Adipose tissue (tissue), 3 donors: Measurements from ENCODE around the gene UBE2G1. TPM values are rescaled to one million over a fixed set of nuclear protein-coding genes. Genes with fewer than 3 reads are reported as not detected.

Source experiments
- H3K27ac ChIP-seq: one replicate; pipeline ENCODE4 v1.5.1; 2013; ENCODE audit warnings: low read depth, low read length
- WGBS, 3 donors: extraction: QIAGEN DNeasy Blood & Tissue Kit; methylation state at CpG; one replicate each; pipeline ENCODE4 v1.1.7; 2013; 5-methylcytosine and 5-hydroxymethylcytosine counted together
- polyA plus RNA-seq, 3 donors: library from polyadenylated mRNA; stranded (reverse); fragments of 200-250 nt; gene quantifications; one replicate each; pipeline ENCODE4 v1.2.3, GENCODE V29; 2013
- donor health status: healthy with polysubstance abuse.
- donor health status: Bipolar disorder and iron deficiency.
- donor health status: healthy.

Gene UBE2G1
- polyA plus RNA-seq, 3 donors, result 12.9 to 28.1 (median 13.3) TPM

- H3K27ac ChIP-seq, result no peak overlapping the region
- WGBS, 3 donors, result 91 to 95% (median 91%) methylated on average over 8 of the region's 8 CpGs
Observed at GRCh38 chr17:4235372-4236279, 130.8 kb downstream of the UBE2G1 start.

- H3K27ac ChIP-seq, result no peak overlapping the region
Observed at GRCh38 chr17:4234401-4234800, 132.1 kb downstream of the UBE2G1 start.

- WGBS, 3 donors, result 89 to 95% (median 94%) methylated on average over 7 of the region's 7 CpGs
- H3K27ac ChIP-seq, result no peak overlapping the region
Observed at GRCh38 chr17:4233668-4234258, 132.7 kb downstream of the UBE2G1 start.

- WGBS, 3 donors, result 41 to 63% (median 43%) methylated on average over 4 of the region's 4 CpGs
- H3K27ac ChIP-seq, result no peak overlapping the region
Observed at GRCh38 chr17:4232168-4232813, 134.2 kb downstream of the UBE2G1 start.

- no peak overlapping the region for H3K27ac ChIP-seq
- 59 to 70% (median 60%) methylated on average over 8 of the region's 8 CpGs for WGBS, 3 donors
Observed at GRCh38 chr17:4229627-4230541, 136.6 kb downstream of the UBE2G1 start.

GRCh38 chr17:4221899-4222659, 144.4 kb downstream of the UBE2G1 start:
- no peak overlapping the region for H3K27ac ChIP-seq
- WGBS, 3 donors, result 79 to 90% (median 89%) methylated on average over 41 to 47 of the region's 47 CpGs

GRCh38 chr17:4221163-4221562, 145.3 kb downstream of the UBE2G1 start:
- no peak overlapping the region for H3K27ac ChIP-seq
- 60 to 86% (median 78%) methylated on average over 4 of the region's 4 CpGs for WGBS, 3 donors

- H3K27ac ChIP-seq, result no peak overlapping the region
- WGBS, 3 donors, result 54 to 75% (median 63%) methylated on average over 7 of the region's 7 CpGs
Observed at GRCh38 chr17:4220655-4221054, 145.8 kb downstream of the UBE2G1 start.

Other genes with a start within 250 kb of the UBE2G1 start
- gene ZZEF1, start 223.6 kb downstream of the UBE2G1 start, polyA plus RNA-seq, result 10 to 100 TPM; 11.8 to 13.7 (median 12.4) TPM
- 10 to 100 TPM; 11.9 to 22.2 (median 20.9) TPM for gene CYB5D2, start 223.5 kb downstream of the UBE2G1 start, polyA plus RNA-seq
- 10 to 100 TPM in 2 of 3 donors, 1 to 10 TPM in 1; 7.6 to 15.3 (median 14.3) TPM for gene ANKFY1, start 102.7 kb downstream of the UBE2G1 start, polyA plus RNA-seq
- under 1 TPM in 2 of 3 donors, not detected in 1; 0.16 to 0.24 TPM for gene SPNS3, start 67.3 kb upstream of the UBE2G1 start, polyA plus RNA-seq
- 10 to 100 TPM; 13.5 to 32.8 (median 26.9) TPM for gene SPNS2, start 132.2 kb upstream of the UBE2G1 start, polyA plus RNA-seq
- 10 to 100 TPM; 19.0 to 40.7 (median 22.7) TPM for gene MYBBP1A, start 188.7 kb upstream of the UBE2G1 start, polyA plus RNA-seq
- 10 to 100 TPM in 1 of 3 donors, 1 to 10 TPM in 1, not detected in 1; 1.6 to 20.3 TPM for gene GGT6, start 193.9 kb upstream of the UBE2G1 start, polyA plus RNA-seq
- gene SMTNL2, start 217.9 kb upstream of the UBE2G1 start, polyA plus RNA-seq, result 1 to 10 TPM in 1 of 3 donors, under 1 TPM in 2; 0.35 to 1.3 (median 0.77) TPM